ENCODE results near the gene TGIF1. TPM values are rescaled to one million over a fixed set of nuclear protein-coding genes. Genes with fewer than 3 reads are reported as not detected.

The TGIF1 gene
- total and polyA plus RNA-seq, 4 experiments from 2014 or later: 69.6 to 95.1 (median 87.9) TPM

GRCh38 chr18:3458952-3459853 lies 9.2 kb downstream of the TGIF1 start:
- intact Hi-C loops (cut with micrococcal nuclease): loop anchor here (1.0 to 5.0 kb wide), 2 partner anchors 11 to 43 kb away; no protein-coding TSS in a partner anchor
- peak in 3 of 5 donors; percentile 8 to 42 (median 10) for DNase-seq

GRCh38 chr18:3460823-3461398 lies 10.9 kb downstream of the TGIF1 start:
- H3K9me3 ChIP-seq (ENCODE audit: control insufficient read depth in 1 of 2, low read length in 2 of 2): no peaks in the 10 kb centered on the region
- peak overlapping the region in 1 of 8 donors; percentile 2 for H3K4me3 Mint-ChIP-seq
- DNase-seq: no peak
- peaks cover 41 to 42% of the 10 kb centered on the region in 2 donors for H3K36me3 Mint-ChIP-seq
- intact Hi-C loops (cut with micrococcal nuclease): no loop called here
- ChIA-PET POLR2A (ENCODE audit: partially characterized antibody) (interaction anchor here (0.6 to 7.9 kb wide), 5 partner anchors 12 to 198 kb away, joined by 3 to 139 read pairs (median 3); partner anchors contain the start of gene TGIF1), CTCF (ENCODE audit: partially characterized antibody) (interaction anchor here (1.2 to 7.8 kb wide), 10 partner anchors 8 to 205 kb away, joined by 3 to 46 read pairs (median 5); no protein-coding TSS in a partner anchor)
- H3K27me3 ChIP-seq (ENCODE audit: insufficient read depth, low read length): no peaks in the 10 kb centered on the region
- H3K9me3 Mint-ChIP-seq: peaks cover 0 to 16% (median 11%) of the 10 kb centered on the region in 8 donors
- H3K27me3 Mint-ChIP-seq: no peaks in the 10 kb centered on the region
- H3K4me1 ChIP-seq (ENCODE audit: insufficient read depth, low read length): peaks cover 41% of the 10 kb centered on the region
- peaks cover 28 to 53% (median 36%) of the 10 kb centered on the region in 4 donors for H3K4me1 Mint-ChIP-seq
- H3K27ac Mint-ChIP-seq: peak overlapping the region in 4 of 7 donors; percentile 10 to 81 (median 49)
- H3K27ac ChIP-seq (ENCODE audit: low read depth, low read length): no peak overlapping the region
- H3K4me3 ChIP-seq (ENCODE audit: low read length in 2 of 2): no peak overlapping the region
- peaks cover 18% of the 10 kb centered on the region for H3K36me3 ChIP-seq (ENCODE audit: insufficient read depth, low read length)

More at GRCh38 chr18:3458952-3459853, 9.2 kb downstream of the TGIF1 start:
- Histone ChIP-seq H3K27me3 (ENCODE audit: insufficient read depth, low read length) (no peaks in the 10 kb centered on the region), H3K4me3 (ENCODE audit: low read length in 2 of 2) (no peak overlapping the region), H3K4me1 (ENCODE audit: insufficient read depth, low read length) (peaks cover 53% of the 10 kb centered on the region), H3K36me3 (ENCODE audit: insufficient read depth, low read length) (peaks cover 21% of the 10 kb centered on the region), H3K9me3 (ENCODE audit: control insufficient read depth in 1 of 2, low read length in 2 of 2) (no peaks in the 10 kb centered on the region), H3K27ac (ENCODE audit: low read depth, low read length) (peak overlapping the region; percentile 45)
- Mint-ChIP-seq H3K27me3 (no peaks in the 10 kb centered on the region), H3K27ac (peak overlapping the region; percentile 81 to 96 (median 92)), H3K4me3 (peak overlapping the region in 7 of 8 donors; percentile 65 to 85 (median 74)), H3K9me3 (peaks cover 0 to 16% (median 11%) of the 10 kb centered on the region in 8 donors), H3K4me1 (peaks cover 33 to 65% (median 45%) of the 10 kb centered on the region in 4 donors), H3K36me3 (peaks cover 41 to 42% of the 10 kb centered on the region in 2 donors)
- POLR2A ChIA-PET (ENCODE audit: partially characterized antibody): interaction anchor here (0.7 to 7.9 kb wide), 14 partner anchors 8 to 474 kb away, joined by 3 to 139 read pairs (median 8); partner anchors contain the start of genes MYL12A and TGIF1
- CTCF ChIA-PET (ENCODE audit: partially characterized antibody): interaction anchor here (0.9 to 7.8 kb wide), 14 partner anchors 8 to 212 kb away, joined by 3 to 46 read pairs (median 6); partner anchors contain the start of gene MYL12A

GRCh38 chr18:3461704-3462103 lies 11.7 kb downstream of the TGIF1 start:
- ChIA-PET CTCF (ENCODE audit: partially characterized antibody) (interaction anchor here (1.2 to 7.8 kb wide), 11 partner anchors 7 to 204 kb away, joined by 3 to 46 read pairs (median 5); no protein-coding TSS in a partner anchor), POLR2A (ENCODE audit: partially characterized antibody) (interaction anchor here (0.6 to 7.9 kb wide), 4 partner anchors 7 to 133 kb away, joined by 3 to 139 read pairs (median 34); partner anchors contain the start of gene TGIF1)
- DNase-seq: no peak
- H3K36me3 Mint-ChIP-seq: peaks cover 35 to 37% of the 10 kb centered on the region in 2 donors
- Histone ChIP-seq H3K4me3 (ENCODE audit: low read length in 2 of 2) (no peak overlapping the region), H3K9me3 (ENCODE audit: control insufficient read depth in 1 of 2, low read length in 2 of 2) (no peaks in the 10 kb centered on the region), H3K36me3 (ENCODE audit: insufficient read depth, low read length) (peaks cover 10% of the 10 kb centered on the region), H3K27ac (ENCODE audit: low read depth, low read length) (no peak overlapping the region), H3K27me3 (ENCODE audit: insufficient read depth, low read length) (no peaks in the 10 kb centered on the region), H3K4me1 (ENCODE audit: insufficient read depth, low read length) (peaks cover 41% of the 10 kb centered on the region)
- intact Hi-C loops (cut with micrococcal nuclease): no loop called here
- peaks cover 32 to 53% (median 37%) of the 10 kb centered on the region in 4 donors for H3K4me1 Mint-ChIP-seq
- peaks cover 0 to 16% (median 11%) of the 10 kb centered on the region in 8 donors for H3K9me3 Mint-ChIP-seq
- H3K4me3 Mint-ChIP-seq: no peak overlapping the region
- H3K27ac Mint-ChIP-seq: no peak overlapping the region
- H3K27me3 Mint-ChIP-seq: no peaks in the 10 kb centered on the region

GRCh38 chr18:3463051-3463450 lies 13.1 kb downstream of the TGIF1 start:
- peaks cover 0 to 16% (median 11%) of the 10 kb centered on the region in 8 donors for H3K9me3 Mint-ChIP-seq

GRCh38 chr18:3466045-3466444 lies 16.1 kb downstream of the TGIF1 start:
- H3K27me3 ChIP-seq (ENCODE audit: insufficient read depth, low read length): no peaks in the 10 kb centered on the region
- H3K4me3 ChIP-seq (ENCODE audit: low read length in 2 of 2): no peak overlapping the region
- no peaks in the 10 kb centered on the region for H3K9me3 ChIP-seq (ENCODE audit: control insufficient read depth in 1 of 2, low read length in 2 of 2)
- H3K9me3 Mint-ChIP-seq: peaks cover 0 to 15% (median 9%) of the 10 kb centered on the region in 8 donors
- CTCF ChIA-PET (ENCODE audit: partially characterized antibody): interaction anchor here (0.6 to 5.2 kb wide), 12 partner anchors 8 to 788 kb away, joined by 3 to 68 read pairs (median 5); no protein-coding TSS in a partner anchor
- intact Hi-C loops (cut with micrococcal nuclease): no loop called here
- POLR2A ChIA-PET (ENCODE audit: partially characterized antibody): interaction anchor here (1.3 to 4.2 kb wide), 3 partner anchors 10 to 128 kb away, joined by 5 to 61 read pairs (median 5); partner anchors contain the start of gene TGIF1
- peak overlapping the region in 1 of 8 donors; percentile 69 for H3K4me3 Mint-ChIP-seq
- H3K27ac ChIP-seq (ENCODE audit: low read depth, low read length): no peak overlapping the region
- peaks cover 17% of the 10 kb centered on the region for H3K4me1 ChIP-seq (ENCODE audit: insufficient read depth, low read length)
- H3K36me3 ChIP-seq (ENCODE audit: insufficient read depth, low read length): no peaks in the 10 kb centered on the region
- H3K27ac Mint-ChIP-seq: peak overlapping the region in 3 of 7 donors; percentile 24 to 68 (median 41)
- peaks cover 8 to 12% of the 10 kb centered on the region in 2 donors for H3K36me3 Mint-ChIP-seq
- DNase-seq: no peak
- peaks cover 12 to 22% (median 17%) of the 10 kb centered on the region in 4 donors for H3K4me1 Mint-ChIP-seq
- H3K27me3 Mint-ChIP-seq: no peaks in the 10 kb centered on the region

More at GRCh38 chr18:3463051-3463450, 13.1 kb downstream of the TGIF1 start:
- ChIA-PET CTCF (ENCODE audit: partially characterized antibody) (interaction anchor here (1.3 to 7.8 kb wide), 5 partner anchors 9 to 203 kb away, joined by 3 to 46 read pairs (median 5); no protein-coding TSS in a partner anchor), POLR2A (ENCODE audit: partially characterized antibody) (interaction anchor here (1.7 to 7.9 kb wide), 2 partner anchors 9 to 14 kb away, joined by 6 to 139 read pairs; partner anchors contain the start of gene TGIF1)
- Mint-ChIP-seq H3K27me3 (no peaks in the 10 kb centered on the region), H3K4me1 (peaks cover 29 to 46% (median 33%) of the 10 kb centered on the region in 4 donors), H3K27ac (no peak overlapping the region), H3K36me3 (peaks cover 24% of the 10 kb centered on the region in 2 donors), H3K4me3 (no peak overlapping the region)
- H3K9me3 ChIP-seq (ENCODE audit: control insufficient read depth in 1 of 2, low read length in 2 of 2): no peaks in the 10 kb centered on the region
- H3K27ac ChIP-seq (ENCODE audit: low read depth, low read length): no peak overlapping the region
- no peak for DNase-seq
- intact Hi-C loops (cut with micrococcal nuclease): no loop called here
- no peaks in the 10 kb centered on the region for H3K36me3 ChIP-seq (ENCODE audit: insufficient read depth, low read length)
- H3K4me3 ChIP-seq (ENCODE audit: low read length in 2 of 2): no peak overlapping the region
- peaks cover 35% of the 10 kb centered on the region for H3K4me1 ChIP-seq (ENCODE audit: insufficient read depth, low read length)
- H3K27me3 ChIP-seq (ENCODE audit: insufficient read depth, low read length): no peaks in the 10 kb centered on the region

- Mint-ChIP-seq H3K4me3 (peak overlapping the region in 7 of 8 donors; percentile 4 to 69 (median 55)), H3K4me1 (peaks cover 12 to 22% (median 17%) of the 10 kb centered on the region in 4 donors), H3K36me3 (peaks cover 4 to 7% of the 10 kb centered on the region in 2 donors), H3K9me3 (peaks cover 0 to 8% (median 4%) of the 10 kb centered on the region in 8 donors), H3K27ac (peak overlapping the region; percentile 37 to 80 (median 65)), H3K27me3 (no peaks in the 10 kb centered on the region)
- Histone ChIP-seq H3K27ac (ENCODE audit: low read depth, low read length) (no peak overlapping the region), H3K27me3 (ENCODE audit: insufficient read depth, low read length) (no peaks in the 10 kb centered on the region), H3K4me3 (ENCODE audit: low read length in 2 of 2) (no peak overlapping the region), H3K4me1 (ENCODE audit: insufficient read depth, low read length) (peaks cover 17% of the 10 kb centered on the region), H3K9me3 (ENCODE audit: control insufficient read depth in 1 of 2, low read length in 2 of 2) (no peaks in the 10 kb centered on the region), H3K36me3 (ENCODE audit: insufficient read depth, low read length) (no peaks in the 10 kb centered on the region)
- peak; percentile 24 to 40 (median 26) for DNase-seq
- POLR2A ChIA-PET (ENCODE audit: partially characterized antibody): interaction anchor here (0.5 to 4.2 kb wide), 4 partner anchors 8 to 128 kb away, joined by 4 to 61 read pairs (median 5); partner anchors contain the start of gene TGIF1
- CTCF ChIA-PET (ENCODE audit: partially characterized antibody): interaction anchor here (0.9 to 5.2 kb wide), 11 partner anchors 9 to 199 kb away, joined by 3 to 68 read pairs (median 9); no protein-coding TSS in a partner anchor
- intact Hi-C loops (cut with micrococcal nuclease): no loop called here
Measured at GRCh38 chr18:3466872-3467271, 16.9 kb downstream of the TGIF1 start.
